ENCODE results near the gene PRRT1. TPM values are rescaled to one million over a fixed set of nuclear protein-coding genes. Genes with fewer than 3 reads are reported as not detected.

Gene PRRT1
- total and polyA plus RNA-seq, 2 of the 4 experiments (the other 2 are of a cell fraction), result 0.99 TPM; not detected in 1

DNA sequence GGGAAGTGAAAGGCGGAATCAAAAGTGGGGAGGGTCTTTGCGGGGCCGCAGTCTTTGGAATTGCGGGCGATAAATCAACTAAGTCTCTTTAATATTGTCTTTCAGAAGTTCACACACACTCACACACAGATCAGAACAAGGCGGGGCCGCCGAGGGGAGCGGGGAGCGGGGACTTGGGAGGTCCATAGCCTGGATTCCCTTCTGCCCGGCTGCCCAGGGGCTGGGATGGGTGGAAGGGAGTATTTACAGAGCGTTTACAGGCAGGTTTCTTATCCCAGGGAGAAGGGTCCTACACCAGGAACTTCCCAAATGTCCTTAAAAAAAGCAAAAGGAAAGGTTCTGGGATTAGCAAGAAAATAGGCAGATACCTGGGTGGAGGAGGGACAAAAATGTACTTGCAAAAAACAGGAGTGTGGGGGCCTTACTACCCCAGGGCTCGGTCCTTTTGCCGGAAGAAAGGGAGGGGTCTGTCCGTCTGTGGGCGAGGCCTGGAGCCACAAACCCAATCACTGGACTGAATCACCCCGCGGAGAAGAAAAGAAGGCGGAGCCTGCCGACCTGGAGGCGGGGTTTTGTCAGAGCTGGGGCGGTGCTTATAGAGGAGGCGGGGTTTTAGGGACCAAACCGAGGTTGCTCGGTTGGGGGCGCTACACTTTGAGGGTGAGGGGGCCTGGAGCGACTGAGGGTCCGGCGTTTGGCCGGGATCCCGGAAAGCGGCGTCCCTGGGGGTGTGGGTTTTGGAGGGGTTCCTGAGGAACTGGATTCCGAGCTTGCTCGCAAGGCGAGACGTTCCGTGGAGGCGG, 3.2 kb downstream of the PRRT1 start:
- Histone ChIP-seq H3K9me1 (ENCODE audit: insufficient read depth, low read length) (0 out of 2 replicates have a peak, but pooled peaks cover 4% of the 10 kb centered on the region), H3K27ac (ENCODE audit: insufficient read depth, low read length) (no peak overlapping the region), H3K4me2 (ENCODE audit: low read depth, low read length) (no peak overlapping the region), H3K18ac (ENCODE audit: low read depth, low read length) (no peak overlapping the region), H4K20me1 (ENCODE audit: insufficient read depth, low read length) (no peaks in the 10 kb centered on the region), H3K79me1 (ENCODE audit: low read depth in 1 of 2, low read length in 2 of 2) (peaks cover 0 to 11% of the 10 kb centered on the region in 2 experiments; a peak in 1 of 4 replicates), H4K8ac (ENCODE audit: low read depth in 2 of 2, low read length in 2 of 2) (no peak overlapping the region), H4K91ac (ENCODE audit: insufficient read depth, low read depth, low read length) (no peak overlapping the region), H2BK120ac (ENCODE audit: low read depth, low read length) (no peak overlapping the region), H3K9ac (ENCODE audit: low read depth, low read length) (no peak overlapping the region), H3K27me3 (ENCODE audit: control insufficient read depth, insufficient read depth, low read length) (peaks cover 27% of the 10 kb centered on the region), H2AFZ (replicated peaks; ENCODE audit: low read length, poor library complexity) (no peak overlapping the region), H3K36me3 (ENCODE audit: control insufficient read depth, insufficient read depth, low read length) (peaks cover 2% of the 10 kb centered on the region; the same call in 1 of the 2 replicates), H3K56ac (ENCODE audit: extremely low read depth, insufficient read depth, low read length) (no peak overlapping the region), H3K4me1 (ENCODE audit: control insufficient read depth, insufficient read depth, low read length) (peaks cover 19% of the 10 kb centered on the region), H2AK5ac (ENCODE audit: low read depth, low read length) (no peak overlapping the region), H2AK9ac (replicated peaks; ENCODE audit: low read depth, low read length, poor library complexity) (no peak overlapping the region), H3K23ac (ENCODE audit: low read depth, low read length) (no peak overlapping the region), H3K4me3 (ENCODE audit: insufficient read depth, low read depth, low read length) (no peak overlapping the region), H3K9me3 (ENCODE audit: control insufficient read depth, insufficient read depth, low read length) (peaks cover 2% of the 10 kb centered on the region; the same call in 1 of the 2 replicates), H4K5ac (ENCODE audit: low read depth, low read length) (no peak overlapping the region), H3K4ac (ENCODE audit: low read depth, low read length) (no peak overlapping the region), H2BK15ac (ENCODE audit: low read depth, low read length) (no peak overlapping the region), H2BK20ac (ENCODE audit: low read depth, low read length) (no peak overlapping the region), H3K14ac (replicated peaks; ENCODE audit: low read depth, low read length) (no peak overlapping the region), H2BK5ac (ENCODE audit: low read depth, low read length, poor library complexity, severe bottlenecking) (no peak overlapping the region)
- ChIA-PET POLR2A (ENCODE audit: unreplicated experiment) (no interaction called here), CTCF (interaction anchor here (1.3 kb wide), 1 partner anchor 12 kb away, joined by 5 read pairs; no protein-coding TSS in a partner anchor)
- no peak for TF ChIP-seq RAD21 (IDR thresholded peaks at IDR 0.05; ENCODE audit: low read length)
- TF ChIP-seq, protein P1, sequence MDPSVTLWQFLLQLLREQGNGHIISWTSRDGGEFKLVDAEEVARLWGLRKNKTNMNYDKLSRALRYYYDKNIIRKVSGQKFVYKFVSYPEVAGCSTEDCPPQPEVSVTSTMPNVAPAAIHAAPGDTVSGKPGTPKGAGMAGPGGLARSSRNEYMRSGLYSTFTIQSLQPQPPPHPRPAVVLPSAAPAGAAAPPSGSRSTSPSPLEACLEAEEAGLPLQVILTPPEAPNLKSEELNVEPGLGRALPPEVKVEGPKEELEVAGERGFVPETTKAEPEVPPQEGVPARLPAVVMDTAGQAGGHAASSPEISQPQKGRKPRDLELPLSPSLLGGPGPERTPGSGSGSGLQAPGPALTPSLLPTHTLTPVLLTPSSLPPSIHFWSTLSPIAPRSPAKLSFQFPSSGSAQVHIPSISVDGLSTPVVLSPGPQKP (IDR thresholded peaks at IDR 0.05; ENCODE audit: borderline replicate concordance, low read depth, low read length), result no peak
- no peak for ATAC-seq (ENCODE audit: low read depth)
- intact Hi-C loops (cut with micrococcal nuclease) (no loop called here), dilution Hi-C loops (cut with HindIII; ENCODE audit: low sequenced_read_pairs, unreplicated experiment) (no loop called here), in situ Hi-C loops (cut with MboI; ENCODE audit: low sequenced_read_pairs) (no loop called here)
- no TSS peak for BruUV-seq (replicated peaks)
- WGBS, 2 experiments (ENCODE audit: extremely low coverage in 2 of 2, insufficient read length in 1 of 2), result 45% methylated on average over 18 of the region's 39 CpGs; no CpG with 5 or more reads in 1 of the 2 experiments
- DNase-seq, result no peak

All from IMR-90 (cell line).